OCI-LY7 (cell line): ENCODE data around the gene LRRC46.

Source experiments
- CTCF ChIP-seq: fragments of 200-600 bp; sonication (generic); conservative IDR thresholded peaks from 2 replicates; pipeline ENCODE4 v1.5.1; 2014; ENCODE audit warnings: mild to moderate bottlenecking, antibody characterized with exemption, low read length, moderate library complexity, mixed read lengths
- EZH2phosphoT487 ChIP-seq: fragments of 200-600 bp; sonication (generic); IDR thresholded peaks from 2 replicates; pipeline ENCODE4 v1.6.1; 2018; ENCODE audit warnings: low read depth, borderline replicate concordance, mild to moderate bottlenecking, mixed run types, antibody characterized with exemption, low read length, moderate library complexity, mixed read lengths

GRCh38 chr17:47848198-47848513 lies 16.7 kb downstream of the LRRC46 start:
- TF ChIP-seq CTCF (no peak), EZH2phosphoT487 (no peak)
